Measurements from ENCODE around the gene NFIC. TPM values are rescaled to one million over a fixed set of nuclear protein-coding genes. Genes with fewer than 3 reads are reported as not detected.
"Not testable (repeated sequence)": the region's sequence is repeated elsewhere in the genome, so short reads cannot be mapped to it uniquely, and the experiment has no call there.

NFIC gene
- polyA plus RNA-seq, 1 experiment: 5.0 TPM

GRCh38 chr19:3451451-3451866 lies 85.1 kb downstream of the NFIC start:
- ChIA-PET CTCF (interaction anchor here (1.5 kb wide), 1 partner anchor 21 kb away, joined by 4 read pairs; no protein-coding TSS in a partner anchor), POLR2A (no interaction called here)
- DNase-seq (ENCODE audit: low read depth): no peak
- Histone ChIP-seq H3K27me3 (ENCODE audit: control insufficient read depth, insufficient read depth, low read length) (no peaks in the 10 kb centered on the region), H3K36me3 (ENCODE audit: control insufficient read depth, insufficient read depth, low read length) (peaks cover 39% of the 10 kb centered on the region), H3K4me3 (ENCODE audit: low read depth, low read length) (no peak overlapping the region)
- no peak for TF ChIP-seq CTCF (IDR thresholded peaks at IDR 0.05; ENCODE audit: insufficient read depth, low read depth, low read length)

GRCh38 chr19:3452171-3452941 lies 86.0 kb downstream of the NFIC start:
- DNase-seq (ENCODE audit: low read depth): no peak
- Histone ChIP-seq H3K36me3 (ENCODE audit: control insufficient read depth, insufficient read depth, low read length) (peaks cover 43% of the 10 kb centered on the region), H3K4me3 (ENCODE audit: low read depth, low read length) (no peak overlapping the region), H3K27me3 (ENCODE audit: control insufficient read depth, insufficient read depth, low read length) (no peaks in the 10 kb centered on the region)
- ChIA-PET CTCF (no interaction called here), POLR2A (no interaction called here)
- TF ChIP-seq CTCF (IDR thresholded peaks at IDR 0.05; ENCODE audit: insufficient read depth, low read depth, low read length): no peak

- CTCF ChIA-PET; DNase-seq (ENCODE audit: low read depth); H3K27me3 ChIP-seq (ENCODE audit: control insufficient read depth, insufficient read depth, low read length); POLR2A ChIA-PET; H3K4me3 ChIP-seq (ENCODE audit: low read depth, low read length): not testable (repeated sequence)
- peaks cover 43% of the 10 kb centered on the region for H3K36me3 ChIP-seq (ENCODE audit: control insufficient read depth, insufficient read depth, low read length)
Observed at GRCh38 chr19:3452942-3453214, 86.5 kb downstream of the NFIC start.

GRCh38 chr19:3453840-3454239 lies 87.5 kb downstream of the NFIC start:
- H3K4me3 ChIP-seq (ENCODE audit: low read depth, low read length): no peak overlapping the region
- H3K36me3 ChIP-seq (ENCODE audit: control insufficient read depth, insufficient read depth, low read length): peaks cover 42% of the 10 kb centered on the region
- POLR2A ChIA-PET: no interaction called here
- TF ChIP-seq CTCF (IDR thresholded peaks at IDR 0.05; ENCODE audit: insufficient read depth, low read depth, low read length): no peak
- no peaks in the 10 kb centered on the region for H3K27me3 ChIP-seq (ENCODE audit: control insufficient read depth, insufficient read depth, low read length)
- no peak for DNase-seq (ENCODE audit: low read depth)
- CTCF ChIA-PET: no interaction called here

- POLR2A ChIA-PET: no interaction called here
- no peak for DNase-seq (ENCODE audit: low read depth)
- CTCF ChIA-PET: no interaction called here
- no peaks in the 10 kb centered on the region for H3K27me3 ChIP-seq (ENCODE audit: control insufficient read depth, insufficient read depth, low read length)
- H3K36me3 ChIP-seq (ENCODE audit: control insufficient read depth, insufficient read depth, low read length): peaks cover 40% of the 10 kb centered on the region
- no peak for TF ChIP-seq CTCF (IDR thresholded peaks at IDR 0.05; ENCODE audit: insufficient read depth, low read depth, low read length)
- H3K4me3 ChIP-seq (ENCODE audit: low read depth, low read length): no peak overlapping the region
Observed at GRCh38 chr19:3454656-3455392, 88.4 kb downstream of the NFIC start.
